ENCODE data around the gene ITGA6.
"Not testable (repeated sequence)": the region's sequence is repeated elsewhere in the genome, so short reads cannot be mapped to it uniquely, and the experiment has no call there.

ITGA6 gene

GRCh38 chr2:172518995-172519394 is 91.6 kb downstream of the ITGA6 start:
- no peak for DNase-seq

- DNase-seq, result no peak
Observed at GRCh38 chr2:172525601-172526000, 98.2 kb downstream of the ITGA6 start.

DNA sequence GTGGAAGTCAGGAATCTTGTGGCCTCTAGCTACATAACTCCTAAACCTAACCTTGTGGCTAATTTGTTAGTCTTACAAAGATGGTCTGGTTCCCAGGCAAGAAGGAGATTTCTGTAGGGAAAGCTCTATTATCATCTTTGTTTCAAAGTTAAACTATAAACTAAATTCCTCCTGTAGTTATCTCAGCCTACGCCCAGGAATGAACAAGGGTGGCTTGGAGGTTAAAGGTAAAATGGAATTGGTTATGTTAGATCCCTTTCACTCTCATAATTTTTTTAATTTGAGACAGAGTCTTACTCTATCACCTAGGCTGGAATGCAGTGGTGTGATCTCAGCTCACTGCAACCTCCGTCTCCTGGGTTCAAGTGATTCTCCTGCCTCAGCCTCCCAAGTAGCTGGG is 103.9 kb downstream of the ITGA6 start:
- no peak for DNase-seq

GRCh38 chr2:172532461-172532860 is 105.1 kb downstream of the ITGA6 start:
- DNase-seq, result not testable (repeated sequence)

- DNase-seq, result no peak
Observed at GRCh38 chr2:172533687-172534086, 106.3 kb downstream of the ITGA6 start.

- no peak for DNase-seq
Observed at GRCh38 chr2:172535119-172535518, 107.7 kb downstream of the ITGA6 start.

DNA sequence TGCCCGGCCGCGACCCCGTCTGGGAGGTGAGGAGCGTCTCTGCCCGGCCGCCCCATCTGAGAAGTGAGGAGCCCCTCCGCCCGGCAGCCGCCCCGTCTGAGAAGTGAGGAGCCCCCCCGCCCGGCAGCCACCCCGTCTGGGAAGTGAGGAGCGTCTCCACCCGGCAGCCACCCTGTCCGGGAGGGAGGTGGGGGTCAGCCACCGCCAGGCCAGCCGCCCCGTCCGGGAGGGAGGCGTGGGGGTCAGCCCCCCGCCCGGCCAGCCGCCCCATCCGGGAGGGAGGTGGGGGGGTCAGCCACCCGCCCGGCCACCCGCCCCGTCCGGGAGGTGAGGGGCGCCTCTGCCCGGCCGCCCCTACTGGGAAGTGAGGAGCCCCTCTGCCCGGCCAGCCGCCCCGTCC is 110.5 kb downstream of the ITGA6 start:
- DNase-seq, result not testable (repeated sequence)

DNA sequence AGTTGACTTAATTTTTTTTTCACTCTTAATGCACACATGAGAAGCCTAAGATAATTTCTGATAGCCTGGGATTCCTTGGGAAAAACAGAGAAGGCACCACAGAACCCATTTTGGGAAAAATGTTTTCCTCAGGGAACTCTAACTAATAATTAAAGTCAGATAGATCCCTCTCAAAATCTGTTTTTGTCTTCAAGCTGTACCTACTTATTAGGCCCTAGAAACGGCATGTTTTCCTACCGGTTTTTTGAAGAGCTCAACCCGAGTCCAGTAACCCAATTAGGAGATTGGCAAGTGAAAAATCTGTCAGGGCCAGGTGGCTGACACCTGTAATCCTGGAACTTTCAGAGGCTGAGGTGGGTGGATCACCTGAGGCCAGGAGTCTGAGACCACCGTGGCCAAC is 112.4 kb downstream of the ITGA6 start:
- no peak for DNase-seq

GRCh38 chr2:172540421-172540820 is 113.0 kb downstream of the ITGA6 start:
- no peak for DNase-seq

DNA sequence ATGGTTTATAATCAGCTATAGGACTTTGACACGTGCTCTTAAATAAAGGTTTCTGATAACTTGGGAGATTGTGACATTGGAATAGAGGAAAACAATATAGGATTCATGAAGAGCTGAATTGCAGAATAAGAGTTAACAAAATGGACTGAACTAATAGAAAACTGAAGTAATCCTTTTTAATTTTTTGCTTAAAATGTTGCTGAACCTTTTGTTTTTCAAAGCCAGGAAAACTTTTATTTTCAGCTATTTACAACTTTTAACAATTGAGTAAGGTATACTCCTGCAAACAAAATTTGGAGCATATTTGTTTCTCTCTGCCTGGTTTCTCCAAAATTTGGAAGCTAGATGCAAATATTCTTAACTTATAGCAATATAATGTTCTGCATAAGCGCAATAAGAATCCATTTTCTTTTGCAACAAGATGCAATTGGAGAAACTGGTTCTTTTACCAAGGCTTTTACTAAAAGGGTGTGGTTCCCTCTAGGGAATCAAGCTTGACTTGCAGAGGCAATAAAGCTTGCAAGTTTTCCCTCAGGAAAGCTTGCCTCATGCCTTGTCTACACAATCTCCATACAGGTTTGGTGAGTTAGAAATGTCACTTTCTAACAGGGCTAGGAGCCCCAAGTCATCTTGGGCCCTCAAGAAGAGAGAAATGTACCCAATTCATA is 118.2 kb downstream of the ITGA6 start:
- no peak for DNase-seq

GRCh38 chr2:172549131-172549530 is 121.7 kb downstream of the ITGA6 start:
- no peak for DNase-seq

GRCh38 chr2:172549802-172550201 is 122.4 kb downstream of the ITGA6 start:
- DNase-seq, result peak in 1 of 2 donors; percentile 42

DNA sequence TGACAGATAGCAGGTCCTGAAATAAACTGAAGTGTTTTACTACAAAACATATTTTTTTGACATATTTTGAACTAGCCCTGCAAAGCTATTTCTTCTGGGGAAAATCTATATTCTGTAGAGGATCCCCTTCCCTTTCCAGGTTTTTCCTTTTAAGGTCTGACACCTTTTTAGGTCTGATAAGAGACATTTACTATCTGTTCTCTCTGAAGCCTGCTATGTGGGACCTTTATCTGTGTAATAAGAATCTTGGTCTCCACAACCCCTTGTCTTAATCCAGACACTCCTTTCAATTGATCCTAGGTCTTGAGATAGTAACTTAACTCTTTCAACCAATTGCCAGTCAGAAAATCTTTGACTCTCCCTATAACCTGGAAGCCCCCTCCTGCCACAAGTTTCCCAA is 123.0 kb downstream of the ITGA6 start:
- DNase-seq, result no peak

- no peak for DNase-seq
Observed at GRCh38 chr2:172551271-172551670, 123.9 kb downstream of the ITGA6 start.

DNA sequence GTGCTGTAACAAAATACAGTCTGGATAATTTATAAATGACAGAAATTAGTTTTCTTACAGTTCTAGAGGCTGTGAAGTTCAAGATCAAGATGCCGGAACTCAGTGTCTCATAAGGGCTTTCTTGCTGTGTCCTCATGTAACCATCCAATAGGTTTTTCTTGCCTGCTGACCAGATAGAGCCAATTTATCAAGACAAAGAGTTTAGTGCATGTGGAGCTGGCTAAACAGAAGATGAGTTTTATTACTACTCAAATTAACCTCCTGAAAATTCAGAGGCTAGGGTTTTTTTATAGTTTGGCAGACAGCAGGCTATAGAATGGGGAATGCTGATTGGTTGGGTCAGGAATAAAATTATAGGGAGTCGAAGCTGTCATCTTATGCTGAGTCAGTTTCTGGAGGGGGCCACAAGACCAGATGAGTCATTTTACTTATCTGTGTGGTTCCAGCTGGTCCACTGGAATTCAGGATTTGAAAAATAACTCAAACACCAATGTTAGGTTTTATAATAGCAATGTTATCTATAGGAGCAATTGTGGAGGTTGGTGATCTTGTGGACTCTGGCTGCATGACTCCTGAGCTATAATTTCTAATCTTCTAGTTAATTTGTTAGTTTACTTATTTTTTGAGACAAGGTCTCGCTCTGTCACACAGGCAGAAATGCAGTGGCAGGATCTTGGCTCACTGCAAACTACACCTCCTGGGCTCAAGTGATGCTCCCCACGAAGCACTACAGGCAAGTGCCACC is 125.3 kb downstream of the ITGA6 start:
- no peak for DNase-seq

DNA sequence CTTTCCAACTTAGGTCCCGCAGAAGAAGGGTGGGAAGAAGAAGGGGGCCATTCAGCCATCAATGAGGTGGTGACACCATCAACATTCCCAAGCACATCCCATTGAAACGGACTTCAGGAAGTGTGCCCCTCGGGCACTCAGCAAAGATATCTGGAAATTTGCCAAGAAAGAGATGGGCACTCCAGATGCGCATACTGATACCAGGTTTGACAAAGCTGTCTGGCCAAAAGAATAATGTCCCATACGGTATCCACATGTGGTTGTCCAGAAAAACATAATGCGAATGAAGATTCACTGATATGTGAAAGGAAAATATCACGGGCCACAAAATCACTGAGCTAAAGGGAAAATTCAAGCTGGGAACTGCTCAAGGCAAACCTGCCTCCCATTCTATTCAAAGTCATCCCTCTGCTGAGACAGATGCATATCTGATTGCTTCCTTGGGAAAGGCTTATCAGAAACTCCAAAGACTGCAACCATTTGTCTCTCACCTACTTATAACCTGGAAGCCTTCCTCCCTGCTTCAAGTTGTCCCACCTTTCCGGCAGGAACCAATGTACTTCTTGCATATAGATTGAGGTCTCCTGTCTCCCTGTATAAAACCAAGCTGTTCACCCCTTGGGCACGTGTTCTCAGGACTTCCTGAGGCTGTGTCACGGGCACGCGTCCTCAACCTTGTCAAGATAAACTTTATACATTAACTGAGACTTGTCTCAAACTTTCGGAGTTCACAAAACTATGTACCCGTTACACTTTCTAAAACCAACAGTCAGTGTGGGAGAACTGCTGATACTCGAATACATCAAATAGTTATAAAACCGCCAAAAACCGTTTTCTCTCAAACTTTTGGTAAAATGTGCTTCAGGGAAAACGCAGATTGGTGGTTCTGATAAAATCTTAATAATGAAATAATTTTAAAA is 127.2 kb downstream of the ITGA6 start:
- no peak for DNase-seq

- no peak for DNase-seq
Observed at GRCh38 chr2:172555272-172555521, 127.8 kb downstream of the ITGA6 start.

Measured in CD4-positive, alpha-beta T cell treated with Interleukin-4 for 1 hour (primary cell).